Liver (tissue), 3 donors: Measurements from ENCODE around the gene CD101.

Experiments
- TF ChIP-seq, protein P1 (sequence below): fragments of 150-350 bp; IDR thresholded peaks from 2 replicates; pipeline ENCODE4 v1.5.1; 2017; ENCODE audit warnings: improper control_type of control experiment, low read depth, low read length; ENCODE audit not compliant: missing input control
- TF ChIP-seq, protein P2 (sequence below): IDR thresholded peaks from 2 replicates; pipeline ENCODE4 v1.6.1; 2016; ENCODE audit warnings: antibody characterized with exemption
- donor health status: healthy.
- donor health status: healthy.

DNA sequence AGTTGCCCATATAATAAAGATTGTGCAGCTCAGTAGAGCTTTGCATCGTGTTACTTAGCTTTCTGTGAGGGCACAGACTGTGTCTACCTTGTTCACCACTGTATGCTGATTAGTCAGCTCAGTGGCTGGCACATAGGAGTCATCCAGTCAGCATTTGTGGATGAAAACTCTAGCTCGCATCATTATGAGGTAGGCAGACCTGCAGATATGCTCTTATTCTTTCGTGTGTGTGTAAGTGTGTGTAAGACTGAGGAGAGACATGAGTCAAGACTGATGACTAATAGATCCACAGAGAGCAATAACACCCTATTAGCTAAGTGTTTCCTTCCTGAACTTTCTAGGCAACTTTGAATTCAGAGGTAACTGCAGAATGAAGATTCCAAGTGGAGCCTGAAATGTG is 75.7 kb downstream of the CD101 start:
- TF ChIP-seq, protein P1, sequence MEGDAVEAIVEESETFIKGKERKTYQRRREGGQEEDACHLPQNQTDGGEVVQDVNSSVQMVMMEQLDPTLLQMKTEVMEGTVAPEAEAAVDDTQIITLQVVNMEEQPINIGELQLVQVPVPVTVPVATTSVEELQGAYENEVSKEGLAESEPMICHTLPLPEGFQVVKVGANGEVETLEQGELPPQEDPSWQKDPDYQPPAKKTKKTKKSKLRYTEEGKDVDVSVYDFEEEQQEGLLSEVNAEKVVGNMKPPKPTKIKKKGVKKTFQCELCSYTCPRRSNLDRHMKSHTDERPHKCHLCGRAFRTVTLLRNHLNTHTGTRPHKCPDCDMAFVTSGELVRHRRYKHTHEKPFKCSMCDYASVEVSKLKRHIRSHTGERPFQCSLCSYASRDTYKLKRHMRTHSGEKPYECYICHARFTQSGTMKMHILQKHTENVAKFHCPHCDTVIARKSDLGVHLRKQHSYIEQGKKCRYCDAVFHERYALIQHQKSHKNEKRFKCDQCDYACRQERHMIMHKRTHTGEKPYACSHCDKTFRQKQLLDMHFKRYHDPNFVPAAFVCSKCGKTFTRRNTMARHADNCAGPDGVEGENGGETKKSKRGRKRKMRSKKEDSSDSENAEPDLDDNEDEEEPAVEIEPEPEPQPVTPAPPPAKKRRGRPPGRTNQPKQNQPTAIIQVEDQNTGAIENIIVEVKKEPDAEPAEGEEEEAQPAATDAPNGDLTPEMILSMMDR: no peak
- TF ChIP-seq, protein P2, sequence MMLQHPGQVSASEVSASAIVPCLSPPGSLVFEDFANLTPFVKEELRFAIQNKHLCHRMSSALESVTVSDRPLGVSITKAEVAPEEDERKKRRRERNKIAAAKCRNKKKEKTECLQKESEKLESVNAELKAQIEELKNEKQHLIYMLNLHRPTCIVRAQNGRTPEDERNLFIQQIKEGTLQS: no peak
